HK-2 (cell line): Measurements from ENCODE around the gene AGAP2.
"Not testable (repeated sequence)": the region's sequence is repeated elsewhere in the genome, so short reads cannot be mapped to it uniquely, and the experiment has no call there.

ENCODE experiments used
- DNase-seq: peaks from one replicate; pipeline ENCODE4 v3.0.0-alpha.2; 2018; ENCODE audit not compliant: unreplicated experiment

The AGAP2 gene

GRCh38 chr12:57722716-57723629 lies 15.6 kb downstream of the AGAP2 start:
- no peak for DNase-seq

- not testable (repeated sequence) for DNase-seq
Measured at GRCh38 chr12:57721846-57722608, 16.5 kb downstream of the AGAP2 start.

GRCh38 chr12:57720606-57721595 lies 17.6 kb downstream of the AGAP2 start:
- DNase-seq = no peak

GRCh38 chr12:57719777-57720605 lies 18.6 kb downstream of the AGAP2 start:
- no peak for DNase-seq

- no peak for DNase-seq
Measured at GRCh38 chr12:57718641-57719528, 19.7 kb downstream of the AGAP2 start.

GRCh38 chr12:57717846-57718640 lies 20.5 kb downstream of the AGAP2 start:
- DNase-seq = no peak

GRCh38 chr12:57717131-57717530 lies 21.4 kb downstream of the AGAP2 start:
- DNase-seq = no peak

- no peak for DNase-seq
Measured at GRCh38 chr12:57716305-57716704, 22.2 kb downstream of the AGAP2 start.

- no peak for DNase-seq
Measured at GRCh38 chr12:57715786-57716185, 22.8 kb downstream of the AGAP2 start.

GRCh38 chr12:57715036-57715748 lies 23.4 kb downstream of the AGAP2 start:
- DNase-seq = not testable (repeated sequence)

GRCh38 chr12:57713209-57713608 lies 25.3 kb downstream of the AGAP2 start:
- DNase-seq = no peak

GRCh38 chr12:57712701-57713100 lies 25.8 kb downstream of the AGAP2 start:
- DNase-seq = no peak

GRCh38 chr12:57708296-57708695 lies 30.2 kb downstream of the AGAP2 start:
- no peak for DNase-seq

- no peak for DNase-seq
Measured at GRCh38 chr12:57707250-57707649, 31.3 kb downstream of the AGAP2 start.

GRCh38 chr12:57700317-57700716 lies 38.2 kb downstream of the AGAP2 start:
- no peak for DNase-seq

- DNase-seq = no peak
Measured at GRCh38 chr12:57698414-57698813, 40.1 kb downstream of the AGAP2 start.

GRCh38 chr12:57697076-57697475 lies 41.5 kb downstream of the AGAP2 start:
- no peak for DNase-seq

GRCh38 chr12:57695770-57696432 lies 42.6 kb downstream of the AGAP2 start:
- DNase-seq = no peak
